ENCODE results near the gene GIT2.
"Not testable (repeated sequence)": the region's sequence is repeated elsewhere in the genome, so short reads cannot be mapped to it uniquely, and the experiment has no call there.

Gene GIT2

DNA sequence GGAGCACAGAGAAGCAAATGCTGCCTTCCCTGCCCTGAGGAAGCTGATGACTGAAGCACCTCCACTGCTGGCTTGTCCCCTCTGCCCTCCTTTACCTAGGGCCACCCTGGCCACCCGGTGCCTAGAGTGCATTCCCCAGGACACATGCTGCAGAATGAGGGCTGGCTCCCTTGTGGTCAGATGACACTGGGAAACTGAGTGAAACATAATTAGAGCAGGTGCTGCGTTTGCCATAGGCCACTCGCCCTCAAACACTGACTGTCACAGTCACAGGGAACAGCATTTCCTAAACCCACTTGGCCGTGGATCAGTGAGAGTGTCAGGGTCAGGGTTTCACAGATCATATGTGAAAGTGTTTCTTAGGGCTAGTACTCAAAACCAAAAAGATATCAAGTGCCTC lies 80.1 kb downstream of the GIT2 start:
- no peak for DNase-seq

DNA sequence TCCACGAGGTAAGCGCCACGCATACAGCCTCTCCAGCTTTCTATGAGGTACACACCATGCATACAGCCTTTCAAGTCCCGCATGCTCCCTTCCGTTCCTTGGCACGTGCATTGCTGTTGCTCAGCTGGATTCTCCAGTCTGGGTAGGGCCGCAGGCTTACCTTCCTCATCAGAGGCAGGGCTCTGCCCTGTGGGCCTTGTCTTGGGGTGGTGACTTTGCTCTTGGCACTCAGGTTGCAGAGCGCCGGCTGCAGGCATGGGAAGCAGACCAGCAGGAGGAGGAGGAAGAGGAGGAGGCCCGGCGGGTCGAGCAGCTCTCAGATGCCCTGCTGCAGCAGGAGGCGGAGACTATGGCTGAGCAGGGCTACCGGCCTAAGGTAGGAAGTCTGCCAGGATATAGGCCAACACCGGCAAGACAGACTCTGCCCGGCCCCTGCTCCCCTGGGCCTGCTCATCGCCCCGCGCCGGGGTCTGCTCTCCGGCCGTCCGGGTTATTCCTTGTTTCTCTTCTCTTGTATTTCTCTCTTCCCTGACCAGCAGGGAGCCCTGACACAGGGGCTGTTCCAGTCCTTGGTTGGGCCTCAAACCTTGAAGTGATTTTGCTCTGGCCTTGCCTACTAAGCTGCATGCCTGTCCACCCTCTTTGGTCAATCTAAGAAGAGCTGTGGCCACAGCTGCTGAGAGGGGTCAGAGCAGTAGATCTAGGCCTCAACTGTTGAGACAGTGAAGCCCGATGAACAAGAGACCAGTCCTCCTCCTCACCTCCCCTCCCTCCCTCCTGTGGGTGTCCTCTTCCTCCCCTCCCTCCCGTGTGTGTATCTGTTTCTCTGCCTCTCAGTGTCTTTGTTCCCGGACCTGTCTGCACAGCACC lies 80.8 kb downstream of the GIT2 start:
- DNase-seq = no peak

DNA sequence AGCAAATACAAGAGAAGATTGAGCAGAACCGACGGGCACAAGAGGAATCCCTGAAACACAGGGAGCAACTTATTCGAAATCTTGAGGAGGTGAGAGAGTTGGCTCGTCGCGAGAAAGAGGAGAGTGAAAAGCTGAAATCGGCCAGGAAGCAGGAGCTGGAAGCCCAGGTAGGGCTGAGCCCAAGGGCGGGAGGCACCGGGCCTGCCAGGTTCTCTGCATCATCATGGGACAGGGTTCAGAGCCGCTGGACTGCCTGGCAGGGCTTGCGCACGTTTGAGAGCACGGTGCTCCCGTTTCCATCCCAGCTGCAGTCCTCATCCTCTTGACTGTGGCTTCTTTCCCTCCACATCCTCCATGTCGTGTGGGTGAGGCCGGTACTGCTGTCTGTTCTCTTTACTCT lies 81.7 kb downstream of the GIT2 start:
- no peak for DNase-seq

DNA sequence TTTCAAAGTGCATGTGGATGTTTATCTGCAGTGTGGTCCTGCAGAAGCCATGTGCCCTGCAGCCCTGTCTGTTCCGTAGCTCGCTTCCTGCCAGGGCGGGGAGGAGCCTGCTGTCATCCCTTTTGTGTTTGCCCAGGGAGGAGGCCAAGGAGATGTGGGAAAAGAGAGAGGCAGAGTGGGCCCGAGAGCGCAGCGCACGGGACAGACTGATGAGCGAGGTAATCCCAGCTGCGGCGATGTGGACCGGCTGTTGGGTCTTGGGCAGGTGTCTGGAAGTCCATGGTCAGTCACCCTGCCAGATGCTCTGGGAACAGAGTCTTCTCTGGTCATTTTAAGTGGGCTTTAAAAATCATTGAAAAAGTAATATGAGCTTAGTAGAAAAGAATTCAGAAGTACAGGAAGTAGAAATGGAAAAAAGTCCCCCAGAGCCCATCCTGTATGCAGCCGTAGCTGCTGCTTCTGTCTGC lies 83.3 kb downstream of the GIT2 start:
- DNase-seq = no peak

DNA sequence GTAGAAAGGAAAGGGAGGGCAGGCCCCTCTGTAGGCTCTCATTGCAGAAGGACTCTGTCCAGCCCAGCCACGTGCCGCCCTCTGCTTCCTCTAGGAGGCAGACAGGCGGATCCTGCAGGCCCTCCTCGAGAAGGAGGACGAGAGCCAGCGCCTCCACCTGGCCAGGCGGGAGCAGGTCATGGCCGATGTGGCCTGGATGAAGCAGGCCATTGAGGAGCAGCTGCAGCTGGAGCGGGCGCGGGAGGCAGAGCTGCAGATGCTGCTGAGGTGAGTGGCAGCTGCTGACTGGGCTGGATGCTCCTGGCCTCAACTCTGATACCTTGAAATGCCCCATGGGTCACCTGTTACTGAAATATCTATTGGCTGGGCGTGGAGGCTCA lies 85.2 kb downstream of the GIT2 start:
- peak; percentile 26 for DNase-seq

DNA sequence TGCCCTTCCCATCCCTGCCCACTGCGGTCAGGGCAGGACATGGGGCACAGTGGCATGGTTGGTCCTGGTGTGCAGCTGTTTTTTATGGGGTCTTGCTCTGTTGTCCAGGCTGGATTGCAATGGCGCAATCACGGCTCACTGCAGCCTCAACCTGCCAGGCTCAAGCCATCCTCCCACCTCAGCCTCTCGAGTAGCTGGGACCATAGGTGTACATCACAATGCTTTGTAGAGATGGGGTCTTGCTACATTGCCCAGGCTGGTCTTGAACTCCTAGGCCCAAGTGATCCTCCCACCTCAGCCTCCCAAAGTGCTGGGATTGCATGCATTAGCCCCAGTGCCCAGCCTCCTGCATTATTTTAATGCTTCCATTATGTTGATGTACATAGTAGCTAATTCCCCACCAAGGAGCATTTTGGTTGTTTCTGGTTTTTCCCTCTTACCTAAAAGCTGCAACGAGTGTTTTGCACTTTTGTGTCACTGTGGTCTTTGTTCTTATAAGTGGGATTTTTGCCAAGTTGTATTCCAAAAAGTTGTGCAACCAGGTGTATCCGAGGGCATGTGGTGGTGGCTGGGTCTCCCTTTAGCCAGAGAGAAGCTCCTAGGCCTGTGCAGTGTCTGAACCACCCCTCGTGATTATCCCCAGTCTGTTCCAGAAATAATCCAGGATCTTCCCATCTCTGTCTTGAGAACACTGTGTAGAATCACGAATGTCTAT lies 85.8 kb downstream of the GIT2 start:
- no peak for DNase-seq

DNA sequence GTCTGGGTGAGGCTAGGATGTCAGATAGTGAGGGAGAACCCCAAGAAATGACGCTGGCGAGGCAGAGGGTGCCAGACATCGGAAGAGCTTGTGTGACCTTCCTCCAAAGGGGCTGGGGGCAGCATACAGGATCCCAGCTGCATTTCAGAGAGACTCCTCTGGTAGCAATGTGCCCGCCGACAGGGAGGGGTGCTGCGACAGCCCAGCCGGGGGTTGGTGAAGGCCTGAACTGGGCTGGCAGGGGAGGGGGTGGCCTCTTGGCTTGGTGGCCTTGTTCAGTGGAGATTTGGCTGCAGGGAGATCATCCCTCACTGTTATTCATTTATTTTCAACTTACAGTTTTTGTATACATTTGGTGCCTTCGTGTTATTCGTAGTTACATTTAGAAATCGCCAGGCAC lies 90.9 kb downstream of the GIT2 start:
- DNase-seq = no peak

DNA sequence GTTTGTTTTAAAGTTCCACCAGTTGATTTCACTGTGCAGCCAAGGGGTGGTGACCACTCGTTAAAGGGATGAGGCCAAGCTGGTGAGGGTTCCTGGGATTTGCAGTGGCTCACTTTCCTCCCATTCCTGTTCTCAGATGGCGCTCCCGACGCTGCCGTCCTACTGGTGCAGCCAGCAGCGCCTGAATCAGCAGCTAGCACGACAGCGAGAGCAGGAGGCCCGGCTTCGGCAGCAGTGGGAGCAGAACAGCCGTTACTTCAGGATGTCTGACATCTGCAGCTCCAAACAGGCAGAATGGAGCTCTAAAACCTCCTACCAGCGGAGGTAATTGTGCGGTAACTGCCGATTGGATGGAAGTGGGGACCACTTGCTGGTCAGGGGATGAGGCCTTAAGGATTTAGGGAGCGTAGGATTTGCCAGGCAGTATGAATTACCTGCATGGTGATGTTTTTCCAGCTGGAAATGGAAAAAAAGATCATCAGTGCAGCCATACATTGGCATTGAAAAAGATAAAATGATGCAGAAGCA lies 93.2 kb downstream of the GIT2 start:
- DNase-seq = no peak

DNA sequence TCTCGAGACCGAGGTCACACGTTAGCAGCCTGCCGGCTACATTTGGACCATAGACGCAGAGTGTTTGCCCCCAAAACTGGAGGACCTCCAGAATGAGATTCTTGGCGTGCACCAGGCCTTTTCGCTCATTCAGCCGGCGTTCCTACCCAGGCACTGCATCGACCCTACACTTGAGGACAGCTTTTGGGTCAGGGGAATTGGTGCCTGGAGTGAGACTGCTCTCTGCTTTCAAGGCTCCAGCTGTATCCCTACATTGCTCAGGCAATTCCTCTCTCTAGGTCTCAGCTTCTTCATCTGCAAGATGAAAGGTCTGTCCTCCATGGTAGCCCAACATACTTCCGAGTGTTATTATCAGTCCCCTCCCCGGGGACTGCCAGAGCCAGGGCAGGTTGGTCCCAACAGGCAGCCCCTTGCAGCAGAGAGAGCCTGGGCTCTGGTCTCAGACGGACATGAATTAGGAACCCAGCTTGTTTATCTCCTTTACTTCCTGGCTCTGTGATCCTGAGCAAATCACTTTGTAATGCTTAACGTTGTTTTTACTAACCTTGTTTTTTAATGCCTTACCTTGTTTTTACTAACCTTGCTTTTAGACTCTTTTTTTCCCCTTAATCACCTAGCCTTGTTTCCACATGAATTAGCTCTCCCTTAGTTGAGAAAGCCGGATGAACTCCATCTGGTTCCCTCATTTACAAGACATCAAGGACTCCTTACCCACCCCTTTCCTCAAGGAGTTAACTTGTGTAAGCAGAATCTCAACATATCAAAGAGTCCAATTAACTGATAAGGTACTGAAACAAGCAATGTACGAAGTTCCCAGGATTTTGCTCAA lies 95.2 kb downstream of the GIT2 start:
- peak; percentile 10 for DNase-seq

DNA sequence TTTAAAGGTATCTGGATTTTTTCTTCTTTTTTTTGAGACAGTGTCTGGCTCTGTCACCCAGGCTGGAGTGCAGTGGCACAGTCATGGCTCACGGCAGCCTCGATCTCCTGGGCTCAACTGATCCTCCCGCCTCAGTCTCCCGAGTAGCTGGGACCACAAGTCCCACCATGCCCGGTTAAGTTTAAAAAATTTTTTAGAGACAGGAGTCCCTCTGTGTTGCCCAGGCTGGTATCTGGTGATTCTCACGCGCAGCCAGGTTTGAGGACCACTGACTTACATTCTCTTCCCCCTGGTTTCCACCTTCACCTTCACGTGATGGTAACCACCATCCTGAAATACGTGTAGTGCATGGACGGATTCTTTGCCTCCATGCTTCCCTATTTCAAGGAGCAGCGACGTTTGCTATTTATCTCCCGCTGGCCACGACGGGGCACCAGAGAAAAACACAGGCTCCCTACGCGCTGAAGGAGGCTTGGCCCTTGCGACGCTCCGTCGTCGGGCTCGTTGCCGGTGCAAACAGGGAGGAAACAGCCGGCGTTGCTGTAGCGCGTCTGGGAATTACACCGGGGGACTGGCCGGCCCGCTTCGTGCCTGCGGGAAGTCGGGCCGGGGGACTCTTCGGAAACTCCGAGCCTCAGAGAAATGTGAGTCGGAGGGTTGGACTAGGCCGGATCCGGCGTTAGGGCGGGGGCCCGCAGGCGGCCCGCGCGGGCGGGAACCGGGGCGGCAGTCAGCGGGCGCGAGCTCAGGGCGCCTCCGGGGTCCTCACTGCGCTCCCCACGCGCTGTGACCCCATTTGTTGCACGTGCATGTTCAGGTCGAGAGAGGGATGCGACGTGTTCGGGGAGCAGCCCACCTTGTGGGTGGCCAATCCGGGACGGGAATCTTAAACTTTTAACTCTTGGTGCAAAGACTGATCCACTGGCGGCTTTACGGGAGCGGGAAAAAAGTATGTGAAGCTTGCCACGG lies 96.1 kb downstream of the GIT2 start, which contains the start of gene TCHP:
TCHP (plus strand) TSS at position 492 of the 969 bp plus-strand sequence. CDS start 2,753 bp downstream, outside the sequence.
- peak; percentile 91 for DNase-seq

DNA sequence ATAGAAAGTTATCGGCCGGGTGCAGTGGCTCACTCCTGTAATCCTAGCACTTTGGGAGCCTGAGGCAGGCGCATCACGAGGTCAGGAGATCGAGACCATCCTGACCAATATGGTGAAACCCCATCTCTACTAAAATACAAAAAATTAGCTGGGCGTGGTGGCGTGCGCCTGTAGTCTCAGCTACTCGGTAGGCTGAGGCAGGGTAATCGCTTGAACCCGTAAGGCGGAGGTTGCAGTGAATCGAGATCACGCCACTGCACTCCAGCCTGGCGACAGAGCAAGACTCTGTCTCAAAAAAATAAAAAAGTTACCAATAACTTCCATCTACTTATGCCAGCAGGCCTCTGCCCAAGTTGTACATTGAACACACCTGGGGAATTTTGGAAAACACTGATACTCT lies 96.8 kb downstream of the GIT2 start:
- not testable (repeated sequence) for DNase-seq

DNA sequence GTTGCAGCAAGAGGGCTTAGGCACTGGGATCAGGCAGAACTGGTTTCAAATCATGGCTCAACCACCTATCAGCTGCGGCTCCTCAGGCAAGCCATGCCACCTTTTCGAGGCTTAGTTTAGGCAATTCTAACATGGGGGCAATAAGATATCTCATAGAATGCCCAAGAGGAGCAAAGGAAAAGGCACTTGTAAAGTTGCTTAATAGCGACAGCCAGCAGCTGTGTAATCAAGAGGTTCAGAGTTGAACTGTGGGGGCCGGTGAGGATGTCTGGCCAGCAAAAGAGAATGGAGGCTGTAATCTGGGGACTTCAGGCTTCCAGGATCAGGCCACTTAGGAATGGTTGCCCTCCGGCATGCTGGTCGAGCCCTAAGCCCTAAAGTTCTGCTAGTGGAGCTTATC lies 99.1 kb downstream of the GIT2 start:
- DNase-seq = no peak

DNA sequence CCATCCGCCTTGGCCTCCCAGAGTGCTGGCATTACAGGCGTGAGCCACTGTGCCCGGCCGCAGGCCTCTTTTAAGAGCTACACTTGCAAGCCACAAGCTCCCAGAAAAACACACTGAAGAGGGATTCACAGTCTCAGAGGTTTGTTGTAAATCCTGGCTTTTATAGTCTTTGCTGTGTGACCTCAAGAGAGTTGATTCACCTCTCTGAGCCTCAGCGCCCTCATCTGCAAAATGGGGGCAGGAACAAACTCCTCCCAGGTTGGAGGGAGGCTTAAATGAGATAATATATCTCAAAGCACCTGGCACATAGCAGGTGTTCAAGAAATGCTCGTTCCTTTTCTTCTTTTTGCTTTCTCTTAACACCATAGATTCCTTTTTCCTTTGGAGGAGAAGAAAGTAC lies 100.0 kb downstream of the GIT2 start:
- no peak for DNase-seq

DNA sequence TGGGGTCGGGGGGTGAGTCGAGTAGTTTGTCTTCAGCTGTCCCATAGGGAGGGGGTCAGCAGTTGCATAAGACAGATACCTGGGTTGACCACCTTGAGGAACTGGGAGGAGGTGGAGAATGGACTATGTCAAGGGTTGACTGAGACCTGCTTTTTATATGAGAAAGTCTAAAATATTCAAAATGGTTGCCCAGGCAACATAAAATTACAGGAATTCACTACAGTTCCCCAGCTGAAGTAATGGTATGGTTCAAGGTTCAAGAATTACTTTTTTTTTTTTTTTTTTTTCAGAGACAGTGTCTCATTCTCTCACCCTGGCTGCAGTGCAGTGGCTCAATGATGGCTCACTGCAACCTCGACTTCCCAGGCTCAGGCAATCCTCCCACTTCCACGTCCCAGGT lies 101.2 kb downstream of the GIT2 start:
- DNase-seq = no peak

DNA sequence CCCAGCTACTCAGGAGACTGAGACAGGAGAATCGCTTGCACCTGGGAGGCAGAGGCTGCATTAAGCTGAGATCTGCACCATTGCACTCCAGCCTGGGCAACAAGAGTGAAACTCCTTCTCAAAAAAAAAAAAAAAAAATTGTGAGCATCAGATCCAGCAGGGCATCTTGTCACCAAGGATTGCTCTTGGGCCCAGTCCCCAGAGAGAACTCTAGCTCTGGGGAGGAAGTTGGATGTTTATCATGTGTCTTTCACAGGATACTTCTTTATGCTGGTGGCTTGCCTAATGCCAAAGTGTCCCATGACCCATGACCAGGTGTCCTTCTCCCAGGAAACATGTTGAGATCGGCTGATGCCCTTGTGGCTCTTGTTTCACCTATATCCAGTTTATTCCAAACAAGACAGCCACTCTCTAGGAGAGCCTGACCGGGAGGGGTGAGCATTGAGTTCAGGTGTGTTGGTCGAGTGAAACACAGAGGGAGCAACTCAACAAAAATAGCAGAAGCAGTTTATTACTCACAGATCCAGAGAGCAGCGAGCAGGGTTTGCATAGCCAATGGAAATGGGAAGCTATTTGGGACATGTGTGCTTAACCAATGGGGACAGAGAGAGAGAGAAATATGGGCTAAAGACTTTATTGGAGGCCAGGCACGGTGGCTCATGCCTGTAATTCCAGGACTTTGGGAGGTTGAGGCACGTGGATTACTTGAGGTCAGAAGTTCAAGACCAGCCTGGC lies 102.7 kb downstream of the GIT2 start:
- DNase-seq = no peak

DNA sequence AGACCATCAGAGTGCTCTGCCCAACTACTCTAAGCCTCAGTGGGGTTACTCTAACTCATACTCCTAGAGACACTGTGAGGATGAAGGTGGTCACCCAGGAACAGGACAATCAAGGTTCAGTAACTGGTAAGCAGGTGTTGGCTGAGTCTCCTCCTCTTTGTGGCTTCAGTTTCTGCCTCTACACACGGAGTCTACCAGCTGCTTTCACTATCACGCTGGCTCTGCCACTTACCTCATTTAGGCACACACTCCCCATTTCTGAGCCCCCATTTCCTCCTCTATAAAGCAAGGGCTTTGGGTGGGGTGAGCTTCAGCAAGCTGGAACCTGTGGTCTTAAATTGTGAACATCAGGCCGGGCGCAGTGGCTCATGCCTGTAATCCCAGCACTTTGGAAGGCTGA lies 103.4 kb downstream of the GIT2 start:
- DNase-seq = no peak

DNA sequence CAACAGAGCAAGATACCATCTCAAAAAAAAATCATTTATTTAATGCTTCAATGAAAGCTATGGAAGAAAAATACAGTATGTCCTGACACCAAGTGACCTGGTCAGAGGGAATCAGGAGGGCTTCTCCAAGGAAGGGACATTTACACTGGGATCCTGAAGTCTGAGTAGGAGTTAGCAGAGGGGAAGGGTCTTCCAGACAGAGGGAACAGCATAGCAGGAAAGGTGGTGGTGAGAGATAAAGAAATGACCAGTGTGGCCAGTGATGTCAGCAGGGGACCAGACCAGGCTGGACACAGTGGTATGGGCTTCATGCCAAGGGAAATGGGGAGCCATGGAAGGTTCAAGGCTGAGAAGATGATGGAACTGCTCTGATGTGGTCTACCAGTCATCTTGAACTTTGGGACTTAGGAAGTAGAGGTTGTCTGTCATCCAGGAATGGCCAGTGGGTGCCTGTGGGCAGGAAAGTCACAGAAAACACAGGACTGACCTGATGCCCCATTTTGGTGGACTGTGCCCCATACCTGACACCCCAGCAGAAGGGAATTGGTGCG lies 103.9 kb downstream of the GIT2 start:
- no peak for DNase-seq

DNA sequence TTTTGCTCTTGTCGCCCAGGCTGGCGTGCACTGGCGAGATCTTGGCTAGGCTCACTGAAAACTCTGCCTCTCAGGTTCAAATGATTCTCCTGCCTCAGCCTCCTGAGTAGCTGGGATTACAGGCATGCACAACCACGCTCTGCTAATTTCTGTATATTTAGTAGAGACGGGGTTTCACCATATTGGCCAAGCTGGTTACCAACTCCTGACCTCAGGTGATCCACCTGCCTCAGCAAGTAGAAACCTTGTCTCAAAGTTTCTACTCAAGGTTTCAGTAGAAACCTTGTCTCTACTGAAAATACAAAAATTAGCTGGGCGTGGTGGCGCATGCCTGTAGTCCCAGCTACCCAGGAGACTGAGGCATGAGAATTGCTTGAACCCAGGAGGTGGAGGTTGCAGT lies 104.4 kb downstream of the GIT2 start:
- not testable (repeated sequence) for DNase-seq

DNA sequence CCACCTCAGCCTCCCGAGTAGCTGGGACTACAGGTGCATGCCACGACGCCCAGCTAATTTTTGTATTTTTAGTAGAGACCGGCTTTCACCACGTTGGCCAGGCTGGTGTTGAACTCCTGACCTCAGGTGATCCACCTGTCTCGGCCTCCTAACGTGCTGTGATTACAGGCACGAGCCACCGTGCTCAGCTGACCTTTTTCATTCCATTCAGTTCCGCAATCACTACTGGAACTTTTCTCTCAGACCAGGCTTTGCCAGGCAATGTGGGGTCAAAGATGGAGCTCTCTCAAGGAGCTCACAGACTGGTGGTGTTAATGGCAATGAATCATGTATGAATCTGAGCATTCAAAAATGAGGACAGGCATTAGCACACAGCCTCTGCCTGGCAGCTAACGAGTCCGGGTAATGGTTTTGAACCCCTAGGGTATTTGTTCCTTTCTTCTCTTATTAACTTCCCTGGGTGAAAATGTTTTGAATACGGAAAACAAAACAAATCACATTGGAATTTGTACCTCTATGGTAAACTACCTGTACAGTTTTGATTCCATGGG lies 105.5 kb downstream of the GIT2 start:
- DNase-seq = no peak
